GM23248 (cell line): ENCODE results near the gene TMEM120A.

Experiments used
- EZH2 ChIP-seq: fragments of 200-600 bp; sonication (generic); IDR thresholded peaks from 2 replicates; pipeline ENCODE4 v1.6.1; 2018; ENCODE audit warnings: antibody characterized with exemption, mild to moderate bottlenecking; ENCODE audit not compliant: insufficient read depth, poor library complexity, severe bottlenecking
- EZH2phosphoT487 ChIP-seq: fragments of 200-600 bp; sonication (generic); IDR thresholded peaks from 2 replicates; pipeline ENCODE4 v1.6.1; 2018; ENCODE audit warnings: antibody characterized with exemption, moderate library complexity, mild to moderate bottlenecking, low read depth; ENCODE audit not compliant: insufficient read depth

- no peak for TF ChIP-seq EZH2
- no peak for TF ChIP-seq EZH2phosphoT487
Measured at GRCh38 chr7:75987805-75988567, 6.4 kb downstream of the TMEM120A start.
